ENCODE results near the gene NSF.
"Not testable (repeated sequence)": the region's sequence is repeated elsewhere in the genome, so short reads cannot be mapped to it uniquely, and the experiment has no call there.

- TF ChIP-seq CTCF, POLR2A (IDR thresholded peaks at IDR 0.05): not testable (repeated sequence)
These were observed 57.3 kb downstream of the NSF start for GRCh38 chr17:46647688-46648278.

All from testis (tissue), 2 donors.